Subcutaneous abdominal adipose tissue (tissue), 5 donors: ENCODE results near the gene ARHGEF10L.

Experiments
- H3K27ac ChIP-seq: one replicate; pipeline ENCODE4 v1.7.0; 2013; ENCODE audit warnings: low read depth, mild to moderate bottlenecking, inconsistent platforms, low read length, moderate library complexity
- H3K27me3 ChIP-seq, 5 donors: one replicate each; pipeline ENCODE4 v1.7.0; 2013; ENCODE audit warnings: low read length in 5 of 5, inconsistent platforms in 1 of 5; ENCODE audit not compliant: control insufficient read depth in 5 of 5, insufficient read depth in 4 of 5
- H3K36me3 ChIP-seq, 5 donors: one replicate each; pipeline ENCODE4 v1.7.0; 2013; ENCODE audit warnings: low read length in 5 of 5; ENCODE audit not compliant: control insufficient read depth in 5 of 5, insufficient read depth in 5 of 5
- H3K4me1 ChIP-seq, 5 donors: one replicate each; pipeline ENCODE4 v1.7.0; 2013; ENCODE audit warnings: low read length in 5 of 5, mild to moderate bottlenecking in 3 of 5, moderate library complexity in 1 of 5; ENCODE audit not compliant: control insufficient read depth in 5 of 5, insufficient read depth in 5 of 5
- H3K4me3 ChIP-seq, 5 donors: one replicate each; pipeline ENCODE4 v1.7.0; 2013; ENCODE audit warnings: low read length in 5 of 5, low read depth in 1 of 5
- H3K9ac ChIP-seq, 5 donors: one replicate each; pipeline ENCODE4 v1.7.0; 2013; ENCODE audit warnings: low read length in 5 of 5, mild to moderate bottlenecking in 4 of 5, moderate library complexity in 3 of 5
- H3K9me3 ChIP-seq, 5 donors: one replicate each; pipeline ENCODE4 v1.7.0; 2013; ENCODE audit warnings: low read length in 5 of 5; ENCODE audit not compliant: control insufficient read depth in 5 of 5
- donor health status: healthy.
- donor health status: healthy.
- donor health status: healthy.
- donor health status: healthy.
- donor health status: healthy.

The ARHGEF10L gene

GRCh38 chr1:17596651-17597509 is 57.4 kb downstream of the ARHGEF10L start:
- Histone ChIP-seq H3K4me1 (peaks cover 6 to 19% (median 16%) of the 10 kb centered on the region in 5 donors), H3K27ac (no peak overlapping the region), H3K36me3 (peaks cover 0 to 13% (median 5%) of the 10 kb centered on the region in 5 donors), H3K9ac (no peak overlapping the region), H3K27me3 (no peaks in the 10 kb centered on the region), H3K4me3 (no peak overlapping the region), H3K9me3 (no peaks in the 10 kb centered on the region)

GRCh38 chr1:17597651-17598050 is 58.2 kb downstream of the ARHGEF10L start:
- H3K27me3 ChIP-seq = no peaks in the 10 kb centered on the region
- peaks cover 0 to 13% (median 5%) of the 10 kb centered on the region in 5 donors for H3K36me3 ChIP-seq
- H3K4me3 ChIP-seq = no peak overlapping the region
- no peak overlapping the region for H3K27ac ChIP-seq
- H3K9me3 ChIP-seq = no peaks in the 10 kb centered on the region
- no peak overlapping the region for H3K9ac ChIP-seq
- peaks cover 6 to 16% (median 15%) of the 10 kb centered on the region in 5 donors for H3K4me1 ChIP-seq

GRCh38 chr1:17598251-17598650 is 58.8 kb downstream of the ARHGEF10L start:
- Histone ChIP-seq H3K27me3 (no peaks in the 10 kb centered on the region), H3K4me3 (no peak overlapping the region), H3K9ac (no peak overlapping the region), H3K9me3 (no peaks in the 10 kb centered on the region), H3K4me1 (peaks cover 6 to 15% (median 15%) of the 10 kb centered on the region in 5 donors), H3K36me3 (peaks cover 0 to 8% (median 4%) of the 10 kb centered on the region in 5 donors), H3K27ac (no peak overlapping the region)

GRCh38 chr1:17599291-17599953 is 59.9 kb downstream of the ARHGEF10L start:
- Histone ChIP-seq H3K9ac (no peak overlapping the region), H3K4me3 (no peak overlapping the region), H3K36me3 (peaks cover 0 to 14% (median 6%) of the 10 kb centered on the region in 5 donors), H3K27me3 (no peaks in the 10 kb centered on the region), H3K4me1 (peaks cover 0 to 6% (median 4%) of the 10 kb centered on the region in 5 donors), H3K9me3 (no peaks in the 10 kb centered on the region), H3K27ac (no peak overlapping the region)

- Histone ChIP-seq H3K4me3 (no peak overlapping the region), H3K9ac (no peak overlapping the region), H3K9me3 (no peaks in the 10 kb centered on the region), H3K4me1 (peaks cover 0 to 6% (median 4%) of the 10 kb centered on the region in 5 donors), H3K27me3 (no peaks in the 10 kb centered on the region), H3K27ac (no peak overlapping the region), H3K36me3 (peaks cover 0 to 19% (median 9%) of the 10 kb centered on the region in 5 donors)
Observed at GRCh38 chr1:17599954-17600300, 60.4 kb downstream of the ARHGEF10L start.

GRCh38 chr1:17600321-17600720 is 60.8 kb downstream of the ARHGEF10L start:
- H3K36me3 ChIP-seq = peaks cover 0 to 21% (median 9%) of the 10 kb centered on the region in 5 donors
- H3K9ac ChIP-seq = no peak overlapping the region
- H3K4me3 ChIP-seq = no peak overlapping the region
- H3K4me1 ChIP-seq = peaks cover 0 to 2% (median under 1%) of the 10 kb centered on the region in 5 donors
- H3K27me3 ChIP-seq = no peaks in the 10 kb centered on the region
- no peaks in the 10 kb centered on the region for H3K9me3 ChIP-seq
- no peak overlapping the region for H3K27ac ChIP-seq

- H3K27ac ChIP-seq = no peak overlapping the region
- no peaks in the 10 kb centered on the region for H3K9me3 ChIP-seq
- H3K36me3 ChIP-seq = peaks cover 0 to 19% (median 9%) of the 10 kb centered on the region in 5 donors
- H3K27me3 ChIP-seq = no peaks in the 10 kb centered on the region
- H3K9ac ChIP-seq = no peak overlapping the region
- H3K4me1 ChIP-seq = peaks cover 0 to 15% (median 12%) of the 10 kb centered on the region in 5 donors
- H3K4me3 ChIP-seq = no peak overlapping the region
Observed at GRCh38 chr1:17601643-17602382, 62.3 kb downstream of the ARHGEF10L start.

- Histone ChIP-seq H3K27me3 (no peaks in the 10 kb centered on the region), H3K9ac (no peak overlapping the region), H3K4me3 (no peak overlapping the region), H3K27ac (no peak overlapping the region), H3K9me3 (no peaks in the 10 kb centered on the region), H3K4me1 (peaks cover 0 to 16% (median 12%) of the 10 kb centered on the region in 5 donors), H3K36me3 (peaks cover 0 to 29% (median 13%) of the 10 kb centered on the region in 5 donors)
Observed at GRCh38 chr1:17603091-17603841, 63.8 kb downstream of the ARHGEF10L start.

GRCh38 chr1:17605582-17606344 is 66.3 kb downstream of the ARHGEF10L start:
- Histone ChIP-seq H3K4me3 (no peak overlapping the region), H3K9ac (no peak overlapping the region), H3K36me3 (peaks cover 0 to 43% (median 24%) of the 10 kb centered on the region in 5 donors), H3K27me3 (no peaks in the 10 kb centered on the region), H3K9me3 (no peaks in the 10 kb centered on the region), H3K27ac (no peak overlapping the region), H3K4me1 (peaks cover 0 to 16% (median 12%) of the 10 kb centered on the region in 5 donors)
